B cell (primary cell): ENCODE results near the gene SPAAR.

Experiments used
- CTCF ChIP-seq: fragments of 200-600 bp; IDR thresholded peaks from one replicate; pipeline ENCODE4 v1.8.0; 2022; ENCODE audit warnings: antibody characterized with exemption, mild to moderate bottlenecking
- EZH2 ChIP-seq: IDR thresholded peaks from 2 replicates; pipeline ENCODE4 v1.6.1; 2012; ENCODE audit warnings: borderline replicate concordance, low read depth, mild to moderate bottlenecking, moderate library complexity, low read length; ENCODE audit not compliant: insufficient read depth, poor library complexity, severe bottlenecking

- TF ChIP-seq CTCF (no peak), EZH2 (no peak)
These were observed 37.7 kb upstream of the SPAAR start for GRCh38 chr9:35871545-35871944.
